MM.1S (cell line): ENCODE data around the gene PDSS2.

Source experiments
- EZH2 ChIP-seq: fragments of 300-600 bp; sonication (generic); optimal IDR thresholded peaks from 2 replicates; pipeline ENCODE3; 2017; ENCODE audit warnings: low read depth, mild to moderate bottlenecking, antibody characterized with exemption, low read length, mixed read lengths
- EZH2phosphoT487 ChIP-seq: fragments of 300-600 bp; sonication (generic); IDR thresholded peaks from 2 replicates; pipeline ENCODE4 v1.6.1; 2018; ENCODE audit warnings: antibody characterized with exemption, low read length
- TF ChIP-seq, protein P1 (sequence below): fragments of 300-600 bp; sonication (generic); IDR thresholded peaks from 2 replicates; pipeline ENCODE4 v1.5.1; 2016; ENCODE audit warnings: antibody characterized with exemption, low read length, mixed read lengths

- TF ChIP-seq, protein P1, sequence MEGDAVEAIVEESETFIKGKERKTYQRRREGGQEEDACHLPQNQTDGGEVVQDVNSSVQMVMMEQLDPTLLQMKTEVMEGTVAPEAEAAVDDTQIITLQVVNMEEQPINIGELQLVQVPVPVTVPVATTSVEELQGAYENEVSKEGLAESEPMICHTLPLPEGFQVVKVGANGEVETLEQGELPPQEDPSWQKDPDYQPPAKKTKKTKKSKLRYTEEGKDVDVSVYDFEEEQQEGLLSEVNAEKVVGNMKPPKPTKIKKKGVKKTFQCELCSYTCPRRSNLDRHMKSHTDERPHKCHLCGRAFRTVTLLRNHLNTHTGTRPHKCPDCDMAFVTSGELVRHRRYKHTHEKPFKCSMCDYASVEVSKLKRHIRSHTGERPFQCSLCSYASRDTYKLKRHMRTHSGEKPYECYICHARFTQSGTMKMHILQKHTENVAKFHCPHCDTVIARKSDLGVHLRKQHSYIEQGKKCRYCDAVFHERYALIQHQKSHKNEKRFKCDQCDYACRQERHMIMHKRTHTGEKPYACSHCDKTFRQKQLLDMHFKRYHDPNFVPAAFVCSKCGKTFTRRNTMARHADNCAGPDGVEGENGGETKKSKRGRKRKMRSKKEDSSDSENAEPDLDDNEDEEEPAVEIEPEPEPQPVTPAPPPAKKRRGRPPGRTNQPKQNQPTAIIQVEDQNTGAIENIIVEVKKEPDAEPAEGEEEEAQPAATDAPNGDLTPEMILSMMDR = no peak
- TF ChIP-seq EZH2 (no peak), EZH2phosphoT487 (no peak)
Observed at GRCh38 chr6:107436881-107437280, 22.5 kb downstream of the PDSS2 start.
